Immature natural killer cell (primary cell): ENCODE measurements around the gene NLRC3. TPM values are rescaled to one million over a fixed set of nuclear protein-coding genes. Genes with fewer than 3 reads are reported as not detected.
"Not testable (repeated sequence)": the region's sequence is repeated elsewhere in the genome, so short reads cannot be mapped to it uniquely, and the experiment has no call there.

ENCODE experiments used
- DNase-seq, 3 donors: peaks; one replicate each; pipeline ENCODE4 v3.0.0; 2022; ENCODE audit warnings: mixed read lengths in 1 of 3
- H3K27ac Mint-ChIP-seq, 6 donors: one replicate each; pipeline ENCODE4 v1.8.0; 2020; ENCODE audit warnings: mixed read lengths in 6 of 6, mild to moderate bottlenecking in 5 of 6, inconsistent platforms in 4 of 6, moderate library complexity in 3 of 6
- H3K27me3 Mint-ChIP-seq, 3 donors: one replicate each; pipeline ENCODE4 v1.8.0; 2020 to 2021; ENCODE audit warnings: low read depth in 3 of 3, mild to moderate bottlenecking in 3 of 3, mixed read lengths in 3 of 3, moderate library complexity in 3 of 3, inconsistent platforms in 1 of 3
- H3K36me3 Mint-ChIP-seq, 3 donors: one replicate each; pipeline ENCODE4 v1.8.0; 2020; ENCODE audit warnings: mixed read lengths in 3 of 3, inconsistent platforms in 2 of 3, mild to moderate bottlenecking in 2 of 3
- H3K4me1 Mint-ChIP-seq, 2 donors: one replicate each; pipeline ENCODE4 v1.8.0; 2020; ENCODE audit warnings: inconsistent platforms in 2 of 2, mild to moderate bottlenecking in 2 of 2, mixed read lengths in 2 of 2, moderate library complexity in 1 of 2
- H3K4me3 Mint-ChIP-seq, 5 donors: one replicate each; pipeline ENCODE4 v1.8.0; 2020; ENCODE audit warnings: mild to moderate bottlenecking in 5 of 5, mixed read lengths in 5 of 5, inconsistent platforms in 3 of 5, moderate library complexity in 3 of 5
- H3K9me3 Mint-ChIP-seq, 6 donors: one replicate each; pipeline ENCODE4 v1.8.0; 2020; ENCODE audit warnings: mild to moderate bottlenecking in 6 of 6, mixed read lengths in 6 of 6, inconsistent platforms in 4 of 6, moderate library complexity in 3 of 6
- polyA plus RNA-seq, 3 donors: library from polyadenylated mRNA; unstranded; fragments of 300-500 nt; fragmentation: Illumina TruSeq; gene quantifications; one replicate each; pipeline ENCODE4 v1.2.3, GENCODE V29; 2021

Gene NLRC3
- polyA plus RNA-seq, 3 donors from 2014 or later = 18.3 to 68.0 (median 24.9) TPM

DNA sequence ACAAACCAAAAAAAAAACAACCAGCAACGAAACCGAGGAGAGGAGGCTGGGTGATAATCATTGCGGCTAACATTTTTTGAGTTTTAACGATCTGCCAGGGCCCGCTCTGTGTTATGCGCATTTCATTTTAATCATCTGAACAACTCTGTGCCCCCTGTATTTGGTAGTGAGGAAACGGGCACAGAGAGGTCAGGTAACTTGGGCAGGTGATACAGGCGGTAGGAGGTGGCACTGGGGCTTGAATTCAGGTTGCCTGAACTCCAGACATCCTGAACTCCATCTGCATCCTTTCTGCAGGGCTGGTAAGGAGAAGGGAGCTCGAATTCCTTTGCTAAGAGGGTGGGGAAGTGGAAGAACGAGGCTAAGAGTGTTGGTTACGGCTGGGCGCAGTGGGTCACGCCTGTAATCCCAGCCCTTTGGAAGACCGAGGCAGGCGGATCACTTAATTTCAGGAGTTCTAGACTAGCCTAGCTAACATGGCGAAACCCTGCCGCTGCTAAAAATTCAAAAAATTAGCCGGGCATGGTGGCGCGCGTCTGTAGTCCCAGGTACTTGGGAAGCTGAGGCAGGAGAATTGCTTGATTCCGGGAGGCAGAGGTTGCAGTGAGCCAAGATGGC is 75.3 kb downstream of the NLRC3 start:
- H3K27ac Mint-ChIP-seq = peak overlapping the region in 3 of 6 donors; percentile 30 to 64 (median 42)
- DNase-seq = no peak
- H3K36me3 Mint-ChIP-seq = peaks cover 0 to 7% (median 7%) of the 10 kb centered on the region in 3 donors
- H3K4me1 Mint-ChIP-seq = peaks cover 31 to 45% of the 10 kb centered on the region in 2 donors
- H3K4me3 Mint-ChIP-seq = peak overlapping the region; percentile 33 to 86 (median 59)
- peaks cover 6 to 14% (median 14%) of the 10 kb centered on the region in 3 donors for H3K27me3 Mint-ChIP-seq
- H3K9me3 Mint-ChIP-seq = peaks cover 0 to 2% (median 0%) of the 10 kb centered on the region in 6 donors

GRCh38 chr16:3501412-3501761 is 75.8 kb downstream of the NLRC3 start:
- Mint-ChIP-seq H3K4me3 (peak overlapping the region; percentile 85 to 92 (median 89)), H3K27ac (peak overlapping the region; percentile 78 to 89 (median 81)), H3K27me3 (peaks cover 6 to 14% (median 14%) of the 10 kb centered on the region in 3 donors), H3K4me1 (peaks cover 31 to 45% of the 10 kb centered on the region in 2 donors)
- not testable (repeated sequence) for DNase-seq, H3K9me3 Mint-ChIP-seq, H3K36me3 Mint-ChIP-seq

- no peaks in the 10 kb centered on the region for H3K36me3 Mint-ChIP-seq
- H3K4me3 Mint-ChIP-seq = peak overlapping the region in 2 of 5 donors; percentile 24 to 25
- peaks cover 31 to 40% of the 10 kb centered on the region in 2 donors for H3K4me1 Mint-ChIP-seq
- H3K9me3 Mint-ChIP-seq = peaks cover 0 to 5% (median 0%) of the 10 kb centered on the region in 6 donors
- H3K27ac Mint-ChIP-seq = peak overlapping the region in 4 of 6 donors; percentile 34 to 89 (median 62)
- no peak for DNase-seq
- H3K27me3 Mint-ChIP-seq = peaks cover 6 to 14% (median 14%) of the 10 kb centered on the region in 3 donors
Measured at GRCh38 chr16:3498988-3499387, 78.2 kb downstream of the NLRC3 start.

- Mint-ChIP-seq H3K4me3 (no peak overlapping the region), H3K9me3 (peaks cover 0 to 5% (median 0%) of the 10 kb centered on the region in 6 donors), H3K4me1 (peaks cover 25 to 34% of the 10 kb centered on the region in 2 donors), H3K27ac (no peak overlapping the region), H3K27me3 (peaks cover 6 to 14% (median 14%) of the 10 kb centered on the region in 3 donors), H3K36me3 (no peaks in the 10 kb centered on the region)
- no peak for DNase-seq
Measured at GRCh38 chr16:3497771-3498170, 79.4 kb downstream of the NLRC3 start.

GRCh38 chr16:3496386-3496785 is 80.8 kb downstream of the NLRC3 start:
- no peaks in the 10 kb centered on the region for H3K36me3 Mint-ChIP-seq
- peaks cover 6 to 14% (median 14%) of the 10 kb centered on the region in 3 donors for H3K27me3 Mint-ChIP-seq
- no peak overlapping the region for H3K4me3 Mint-ChIP-seq
- no peak for DNase-seq
- H3K9me3 Mint-ChIP-seq = peaks cover 0 to 5% (median 0%) of the 10 kb centered on the region in 6 donors
- no peak overlapping the region for H3K27ac Mint-ChIP-seq
- H3K4me1 Mint-ChIP-seq = peaks cover 18 to 20% of the 10 kb centered on the region in 2 donors

DNA sequence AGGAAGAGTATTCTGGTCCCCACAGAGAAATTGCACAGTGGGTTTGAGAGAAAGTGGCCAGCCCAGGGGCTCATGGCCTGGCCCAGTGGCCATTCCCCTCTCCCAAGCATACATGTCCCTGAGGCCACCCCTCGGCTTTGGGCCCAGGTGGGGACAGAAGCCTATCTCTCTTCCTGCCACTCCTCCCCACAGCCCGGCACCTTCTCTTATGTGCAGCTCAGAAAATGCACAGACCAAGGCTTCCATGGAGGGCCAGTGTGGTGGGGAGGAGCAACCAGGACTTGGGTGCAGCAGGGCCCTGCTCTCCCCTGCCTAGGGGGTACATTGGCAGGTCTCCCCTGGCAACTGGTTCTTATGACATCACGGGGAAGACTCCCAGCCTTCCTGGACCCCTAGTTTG is 82.0 kb downstream of the NLRC3 start, which contains the start of gene C16orf90:
C16orf90 (minus strand) TSS at position 314 of the 400 bp plus-strand sequence; CDS start at position 246, 68 bp downstream.
- H3K4me1 Mint-ChIP-seq = peaks cover 6 to 9% of the 10 kb centered on the region in 2 donors
- peaks cover 0 to 5% (median 0%) of the 10 kb centered on the region in 6 donors for H3K9me3 Mint-ChIP-seq
- peaks cover 0 to 6% (median 3%) of the 10 kb centered on the region in 3 donors for H3K27me3 Mint-ChIP-seq
- no peak within 1 kb of the TSS for H3K4me3 Mint-ChIP-seq
- no peak within 1 kb of the TSS for H3K27ac Mint-ChIP-seq
- H3K36me3 Mint-ChIP-seq = no peaks in the 10 kb centered on the region
- no peak for DNase-seq

DNA sequence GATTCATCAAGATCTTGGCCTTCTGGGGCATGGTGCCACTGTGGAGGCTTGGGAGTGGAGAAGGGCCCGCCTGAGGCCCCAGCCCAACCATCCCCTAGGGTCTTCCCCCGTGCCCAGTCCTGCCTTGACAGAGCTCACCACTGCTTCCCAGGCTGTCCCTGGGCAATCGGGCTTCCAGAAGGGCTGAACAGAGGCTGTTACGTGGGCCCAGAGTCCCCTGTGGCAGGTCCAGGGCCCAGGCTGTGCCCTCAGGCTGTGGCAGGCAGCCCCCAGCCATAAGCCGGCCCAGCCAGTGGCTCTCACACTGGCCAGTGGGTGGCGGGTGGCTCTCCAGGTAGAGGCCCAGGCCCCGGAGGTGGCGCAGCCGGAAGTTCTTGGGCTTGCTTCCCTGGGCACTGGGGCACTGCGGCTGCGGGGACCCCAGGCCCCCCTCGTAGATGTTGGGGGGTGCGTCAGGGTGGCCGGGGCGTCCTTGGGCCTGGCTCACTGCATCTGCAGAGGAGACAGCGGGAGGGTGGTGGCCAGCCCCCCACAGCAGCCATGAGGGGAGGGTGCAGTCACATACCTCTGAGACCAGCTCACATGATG is 82.7 kb downstream of the NLRC3 start:
- H3K9me3 Mint-ChIP-seq = peaks cover 0 to 5% (median 0%) of the 10 kb centered on the region in 6 donors

DNA sequence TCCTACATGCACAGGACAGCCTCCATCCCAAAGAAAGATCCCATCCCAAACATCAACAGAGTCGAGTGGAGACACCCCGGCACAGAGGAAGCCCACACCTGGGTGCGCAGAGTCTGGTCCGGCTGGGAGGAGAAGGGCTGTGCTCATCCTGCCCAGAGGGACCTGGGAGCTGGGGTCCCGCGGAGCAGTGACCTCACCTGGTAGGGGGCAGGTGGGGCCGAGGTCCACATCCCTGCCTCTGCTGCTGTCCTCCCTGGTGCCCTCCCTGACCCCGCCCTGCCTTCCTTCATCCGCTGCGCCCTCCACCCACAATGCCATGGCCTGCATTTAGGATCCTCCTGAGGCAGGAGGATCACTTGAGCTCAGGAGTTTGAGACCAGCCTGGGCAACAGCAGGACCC is 84.8 kb downstream of the NLRC3 start:
- Mint-ChIP-seq H3K27me3 (no peaks in the 10 kb centered on the region), H3K27ac (no peak overlapping the region), H3K9me3 (peaks cover 0 to 2% (median 0%) of the 10 kb centered on the region in 6 donors), H3K4me1 (peaks cover 0 to 2% of the 10 kb centered on the region in 2 donors), H3K36me3 (no peaks in the 10 kb centered on the region), H3K4me3 (no peak overlapping the region)
- DNase-seq = no peak

More for the DNA sequence above, 82.7 kb downstream of the NLRC3 start:
- H3K4me1 Mint-ChIP-seq = peaks cover 2 to 4% of the 10 kb centered on the region in 2 donors
- H3K27me3 Mint-ChIP-seq = peaks cover 0 to 3% (median 0%) of the 10 kb centered on the region in 3 donors
- no peaks in the 10 kb centered on the region for H3K36me3 Mint-ChIP-seq
- H3K27ac Mint-ChIP-seq = no peak overlapping the region
- no peak for DNase-seq
- H3K4me3 Mint-ChIP-seq = no peak overlapping the region

GRCh38 chr16:3490911-3491629 is 86.1 kb downstream of the NLRC3 start:
- H3K27me3 Mint-ChIP-seq = no peaks in the 10 kb centered on the region
- H3K36me3 Mint-ChIP-seq = peaks cover 0 to 4% (median 0%) of the 10 kb centered on the region in 3 donors
- H3K4me1 Mint-ChIP-seq = peaks cover 0 to 2% of the 10 kb centered on the region in 2 donors
- H3K4me3 Mint-ChIP-seq = no peak overlapping the region
- peaks cover 0 to 2% (median 0%) of the 10 kb centered on the region in 6 donors for H3K9me3 Mint-ChIP-seq
- H3K27ac Mint-ChIP-seq = peak overlapping the region in 2 of 6 donors; percentile 31 to 50
- no peak for DNase-seq

Other genes starting within 250 kb of the NLRC3 start
- gene OR2C1, start 221.5 kb downstream of the NLRC3 start, polyA plus RNA-seq = under 1 TPM in 1 of 3 donors, not detected in 2; 0.34 TPM
- 10 to 100 TPM in 1 of 3 donors, 1 to 10 TPM in 2; 7.9 to 16.1 (median 8.1) TPM for gene ZSCAN32, start 176.4 kb downstream of the NLRC3 start, polyA plus RNA-seq
- 10 to 100 TPM in 1 of 3 donors, 1 to 10 TPM in 2; 4.7 to 19.4 (median 8.5) TPM for gene ZNF174, start 176.2 kb downstream of the NLRC3 start, polyA plus RNA-seq
- gene ZNF597, start 133.9 kb downstream of the NLRC3 start, polyA plus RNA-seq = 1 to 10 TPM in 2 of 3 donors, under 1 TPM in 1; 0.37 to 1.7 (median 1.2) TPM
- 10 to 100 TPM; 19.1 to 64.9 (median 26.2) TPM for gene NAA60, start 133.7 kb downstream of the NLRC3 start, polyA plus RNA-seq
- not detected for gene C16orf90, start 81.9 kb downstream of the NLRC3 start, polyA plus RNA-seq
- 10 to 100 TPM in 2 of 3 donors, 1 to 10 TPM in 1; 4.7 to 16.6 (median 10.3) TPM for gene CLUAP1, start 76.4 kb downstream of the NLRC3 start, polyA plus RNA-seq
- 1 to 10 TPM in 1 of 3 donors, under 1 TPM in 1, not detected in 1; 0.43 to 1.8 TPM for gene SLX4, start 34.2 kb upstream of the NLRC3 start, polyA plus RNA-seq
- gene DNASE1, start 77.3 kb upstream of the NLRC3 start, polyA plus RNA-seq = 1 to 10 TPM in 2 of 3 donors, under 1 TPM in 1; 0.60 to 9.0 (median 3.5) TPM
- 10 to 100 TPM; 30.1 to 32.1 (median 30.7) TPM for gene TRAP1, start 140.1 kb upstream of the NLRC3 start, polyA plus RNA-seq